ENCODE results near the gene LLGL1. TPM values are rescaled to one million over a fixed set of nuclear protein-coding genes. Genes with fewer than 3 reads are reported as not detected.

LLGL1 gene
- total RNA-seq, 1 donor from 2014 or later = 25.3 TPM

GRCh38 chr17:18253187-18253884 is 27.9 kb downstream of the LLGL1 start:
- TF ChIP-seq, protein P1, sequence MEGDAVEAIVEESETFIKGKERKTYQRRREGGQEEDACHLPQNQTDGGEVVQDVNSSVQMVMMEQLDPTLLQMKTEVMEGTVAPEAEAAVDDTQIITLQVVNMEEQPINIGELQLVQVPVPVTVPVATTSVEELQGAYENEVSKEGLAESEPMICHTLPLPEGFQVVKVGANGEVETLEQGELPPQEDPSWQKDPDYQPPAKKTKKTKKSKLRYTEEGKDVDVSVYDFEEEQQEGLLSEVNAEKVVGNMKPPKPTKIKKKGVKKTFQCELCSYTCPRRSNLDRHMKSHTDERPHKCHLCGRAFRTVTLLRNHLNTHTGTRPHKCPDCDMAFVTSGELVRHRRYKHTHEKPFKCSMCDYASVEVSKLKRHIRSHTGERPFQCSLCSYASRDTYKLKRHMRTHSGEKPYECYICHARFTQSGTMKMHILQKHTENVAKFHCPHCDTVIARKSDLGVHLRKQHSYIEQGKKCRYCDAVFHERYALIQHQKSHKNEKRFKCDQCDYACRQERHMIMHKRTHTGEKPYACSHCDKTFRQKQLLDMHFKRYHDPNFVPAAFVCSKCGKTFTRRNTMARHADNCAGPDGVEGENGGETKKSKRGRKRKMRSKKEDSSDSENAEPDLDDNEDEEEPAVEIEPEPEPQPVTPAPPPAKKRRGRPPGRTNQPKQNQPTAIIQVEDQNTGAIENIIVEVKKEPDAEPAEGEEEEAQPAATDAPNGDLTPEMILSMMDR (IDR thresholded peaks at IDR 0.05) = no peak
- peaks cover 81 to 82% of the 10 kb centered on the region in 2 donors for H3K36me3 ChIP-seq
- no peak for DNase-seq (ENCODE audit: low spot score in 2 of 2)
- H3K27ac ChIP-seq = no peak overlapping the region
- intact Hi-C loops (cut with DNase I) = no loop called here
- no peak overlapping the region for H3K4me3 ChIP-seq
- peaks cover 12 to 15% of the 10 kb centered on the region in 2 donors for H3K4me1 ChIP-seq
- no peaks in the 10 kb centered on the region for H3K27me3 ChIP-seq
- H3K9me3 ChIP-seq = no peaks in the 10 kb centered on the region

DNA sequence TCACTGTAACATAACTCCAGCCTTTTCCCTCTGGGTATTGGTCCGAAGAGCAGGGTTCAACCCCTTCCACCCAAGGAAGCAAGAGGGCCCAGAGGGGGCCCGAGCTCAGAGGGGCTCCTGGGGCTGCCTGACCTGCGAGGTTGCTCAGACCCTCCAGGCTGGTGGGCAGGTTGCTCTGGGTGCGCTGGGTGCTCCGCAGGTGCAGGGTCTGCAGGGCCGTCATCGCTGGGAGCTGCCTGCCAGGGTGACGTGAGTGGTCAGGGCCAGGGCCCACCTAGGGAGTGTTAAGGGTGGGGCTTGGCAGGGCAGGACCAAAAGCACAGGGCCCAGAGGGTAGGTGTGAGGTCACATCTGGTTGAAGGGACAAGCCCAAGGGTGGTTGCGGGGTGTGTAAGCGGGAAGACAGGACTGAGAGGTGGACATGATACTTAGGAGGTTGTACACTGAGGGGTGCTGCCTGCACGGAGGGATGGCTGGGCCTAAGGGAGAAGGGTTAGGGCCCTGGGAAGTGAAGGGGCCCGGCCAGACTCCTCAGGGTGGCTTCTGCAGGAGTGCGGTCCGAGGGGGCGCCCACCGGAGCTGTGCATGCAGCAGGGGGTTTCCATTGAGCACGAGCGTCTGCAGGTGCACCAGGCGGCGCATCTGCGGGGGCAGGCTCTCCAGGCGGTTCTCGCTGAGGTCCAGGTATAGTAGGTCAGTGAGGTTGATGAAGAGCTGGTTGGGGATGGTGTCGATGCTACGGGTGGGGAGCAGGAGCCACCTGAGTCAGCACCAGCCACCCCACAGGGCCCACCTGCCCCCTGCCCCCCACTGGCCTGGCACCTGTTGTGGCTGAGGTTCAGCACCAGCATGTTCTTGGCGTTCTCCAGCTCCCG is 28.7 kb downstream of the LLGL1 start:
- no peak overlapping the region for H3K27ac ChIP-seq
- no peaks in the 10 kb centered on the region for H3K9me3 ChIP-seq
- H3K36me3 ChIP-seq = peaks cover 72 to 73% of the 10 kb centered on the region in 2 donors
- intact Hi-C loops (cut with DNase I) = no loop called here
- H3K4me3 ChIP-seq = no peak overlapping the region
- H3K4me1 ChIP-seq = peaks cover 14 to 15% of the 10 kb centered on the region in 2 donors
- TF ChIP-seq, protein P1 (IDR thresholded peaks at IDR 0.05) = no peak
- no peaks in the 10 kb centered on the region for H3K27me3 ChIP-seq
- DNase-seq (ENCODE audit: low spot score in 2 of 2) = no peak

DNA sequence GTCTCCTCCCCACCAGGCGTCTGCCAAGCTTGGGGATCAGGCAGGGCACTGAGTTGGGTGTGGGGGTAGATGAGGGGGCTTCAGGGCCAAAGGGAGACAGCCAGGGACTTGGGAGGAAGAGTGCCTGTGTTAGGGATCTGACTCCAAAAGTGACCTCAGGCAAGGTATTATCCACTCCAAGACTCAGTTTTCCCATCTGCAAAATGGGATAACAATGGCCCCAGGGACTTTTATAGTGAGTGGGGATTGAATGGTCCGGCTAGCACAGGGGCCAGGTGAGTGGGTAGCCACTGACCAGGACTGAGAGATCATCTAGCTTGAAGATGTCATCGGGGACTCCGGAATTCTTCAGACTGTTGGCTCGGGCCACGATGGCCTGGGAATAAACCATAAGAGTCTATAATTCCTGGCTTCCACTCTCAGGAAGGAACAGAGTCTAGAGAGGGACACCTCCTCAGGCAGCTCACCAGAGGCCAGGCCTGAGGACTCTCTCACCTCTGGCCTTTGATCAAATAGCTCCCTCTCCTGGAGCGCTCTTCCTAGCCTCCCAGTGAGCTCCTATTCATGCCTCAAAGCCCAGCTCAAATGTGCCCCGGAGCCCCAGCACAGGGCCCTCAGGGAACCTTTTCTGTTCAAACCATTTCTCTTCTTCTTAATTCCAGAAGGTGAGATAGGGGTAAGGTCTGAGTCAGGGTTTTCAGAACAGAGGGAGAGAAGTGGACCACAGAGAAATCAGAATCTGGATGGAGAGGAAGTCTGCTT is 29.6 kb downstream of the LLGL1 start:
- intact Hi-C loops (cut with DNase I) = loop anchor here (5.0 kb wide), 1 partner anchor 38 kb away; no protein-coding TSS in a partner anchor
- no peak overlapping the region for H3K27ac ChIP-seq
- no peak for DNase-seq (ENCODE audit: low spot score in 2 of 2)
- peaks cover 15 to 20% of the 10 kb centered on the region in 2 donors for H3K4me1 ChIP-seq
- TF ChIP-seq, protein P1 (IDR thresholded peaks at IDR 0.05) = no peak
- H3K4me3 ChIP-seq = no peak overlapping the region
- H3K36me3 ChIP-seq = peaks cover 64 to 65% of the 10 kb centered on the region in 2 donors
- H3K27me3 ChIP-seq = no peaks in the 10 kb centered on the region
- H3K9me3 ChIP-seq = no peaks in the 10 kb centered on the region

- intact Hi-C loops (cut with DNase I) = loop anchor here (5.0 kb wide), 1 partner anchor 39 kb away; no protein-coding TSS in a partner anchor
- Histone ChIP-seq H3K27me3 (no peaks in the 10 kb centered on the region), H3K9me3 (no peaks in the 10 kb centered on the region), H3K36me3 (peaks cover 52 to 53% of the 10 kb centered on the region in 2 donors), H3K4me3 (peak overlapping the region in 1 of 2 donors; percentile 83), H3K4me1 (peaks cover 15 to 26% of the 10 kb centered on the region in 2 donors), H3K27ac (peak overlapping the region in 1 of 2 donors; percentile 96)
- TF ChIP-seq, protein P1 (IDR thresholded peaks at IDR 0.05) = no peak
- no peak for DNase-seq (ENCODE audit: low spot score in 2 of 2)
Observed at GRCh38 chr17:18256351-18256750, 30.9 kb downstream of the LLGL1 start.

DNA sequence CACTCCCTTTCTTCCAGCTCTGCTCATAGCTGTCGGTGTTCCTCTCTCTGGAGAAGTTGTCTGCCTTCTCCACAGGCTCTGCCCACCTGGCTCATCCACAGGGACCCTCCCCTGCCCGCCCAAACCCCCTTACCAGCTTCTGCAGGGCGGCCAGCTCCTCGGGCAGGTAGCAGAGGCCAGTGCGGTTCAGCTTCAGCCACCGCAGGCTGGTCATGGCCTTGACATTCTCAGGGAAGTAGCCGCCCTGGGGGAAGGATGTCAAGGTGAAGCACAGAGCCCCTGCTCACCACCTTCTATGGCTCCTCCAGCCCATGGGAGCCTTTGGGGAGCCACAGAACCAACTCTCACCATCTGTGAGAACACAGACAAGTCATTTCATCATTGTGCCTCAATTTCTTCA is 31.3 kb downstream of the LLGL1 start:
- Histone ChIP-seq H3K36me3 (peaks cover 47 to 48% of the 10 kb centered on the region in 2 donors), H3K9me3 (no peaks in the 10 kb centered on the region), H3K4me3 (peak overlapping the region in 1 of 2 donors; percentile 83), H3K27me3 (no peaks in the 10 kb centered on the region), H3K27ac (peak overlapping the region; percentile 4 to 96), H3K4me1 (peaks cover 20 to 30% of the 10 kb centered on the region in 2 donors)
- no peak for DNase-seq (ENCODE audit: low spot score in 2 of 2)
- TF ChIP-seq, protein P1 (IDR thresholded peaks at IDR 0.05) = no peak
- intact Hi-C loops (cut with DNase I) = loop anchor here (5.0 kb wide), 1 partner anchor 39 kb away; no protein-coding TSS in a partner anchor
